Neuron (in vitro differentiated cells): ENCODE measurements around the gene LENG1.

Source experiments
- H2AFZ ChIP-seq: one replicate; pipeline ENCODE4 v1.6.1; 2013; ENCODE audit warnings: low read depth, mild to moderate bottlenecking, inconsistent platforms, low read length, moderate library complexity
- H3K27me3 ChIP-seq: one replicate; pipeline ENCODE4 v1.6.1; 2013; ENCODE audit warnings: low read length; ENCODE audit not compliant: insufficient read depth
- H3K36me3 ChIP-seq: one replicate; pipeline ENCODE4 v1.6.1; 2013; ENCODE audit warnings: low read length; ENCODE audit not compliant: insufficient read depth
- H3K4me1 ChIP-seq: one replicate; pipeline ENCODE4 v1.6.1; 2013; ENCODE audit warnings: low read length; ENCODE audit not compliant: insufficient read depth
- H3K4me3 ChIP-seq: 2 replicates; pipeline ENCODE4 v1.5.1; 2013; ENCODE audit warnings: mild to moderate bottlenecking, low read length, moderate library complexity
- H3K9me3 ChIP-seq: one replicate; pipeline ENCODE4 v1.6.1; 2013; ENCODE audit warnings: low read length

The LENG1 gene

DNA sequence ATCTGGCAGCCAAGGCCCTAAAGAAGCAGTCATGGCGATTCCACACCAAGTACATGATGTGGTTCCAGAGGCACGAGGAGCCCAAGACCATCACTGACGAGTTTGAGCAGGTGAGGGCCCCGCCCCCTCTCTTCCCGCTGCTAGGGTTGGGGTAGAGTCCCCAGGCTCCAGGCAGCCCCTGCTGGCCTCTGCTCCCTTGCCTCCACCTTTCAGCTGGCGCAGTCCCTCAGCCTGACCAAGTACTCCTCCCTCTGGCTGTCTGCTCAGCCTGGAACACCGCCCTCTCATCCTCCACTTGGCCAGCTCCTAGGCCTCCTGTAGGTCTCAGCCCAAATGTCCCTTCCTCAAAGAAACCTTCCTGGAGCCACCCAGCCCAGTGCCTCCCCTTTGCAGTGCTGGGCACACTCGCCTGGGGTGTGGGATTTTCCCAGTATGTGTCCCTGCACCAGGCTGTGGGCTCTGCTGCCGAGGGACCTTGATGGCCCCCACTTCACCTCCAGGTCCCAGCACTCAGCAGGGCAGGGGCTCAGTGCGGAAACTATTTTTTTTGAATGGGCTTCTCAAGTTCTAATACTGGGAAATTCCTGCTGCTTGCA lies 5.7 kb downstream of the LENG1 start:
- Histone ChIP-seq H3K4me1 (peaks cover 6% of the 10 kb centered on the region), H2AFZ (no peak overlapping the region), H3K27me3 (no peaks in the 10 kb centered on the region), H3K4me3 (no peak overlapping the region), H3K36me3 (peaks cover 80% of the 10 kb centered on the region), H3K9me3 (no peaks in the 10 kb centered on the region)

DNA sequence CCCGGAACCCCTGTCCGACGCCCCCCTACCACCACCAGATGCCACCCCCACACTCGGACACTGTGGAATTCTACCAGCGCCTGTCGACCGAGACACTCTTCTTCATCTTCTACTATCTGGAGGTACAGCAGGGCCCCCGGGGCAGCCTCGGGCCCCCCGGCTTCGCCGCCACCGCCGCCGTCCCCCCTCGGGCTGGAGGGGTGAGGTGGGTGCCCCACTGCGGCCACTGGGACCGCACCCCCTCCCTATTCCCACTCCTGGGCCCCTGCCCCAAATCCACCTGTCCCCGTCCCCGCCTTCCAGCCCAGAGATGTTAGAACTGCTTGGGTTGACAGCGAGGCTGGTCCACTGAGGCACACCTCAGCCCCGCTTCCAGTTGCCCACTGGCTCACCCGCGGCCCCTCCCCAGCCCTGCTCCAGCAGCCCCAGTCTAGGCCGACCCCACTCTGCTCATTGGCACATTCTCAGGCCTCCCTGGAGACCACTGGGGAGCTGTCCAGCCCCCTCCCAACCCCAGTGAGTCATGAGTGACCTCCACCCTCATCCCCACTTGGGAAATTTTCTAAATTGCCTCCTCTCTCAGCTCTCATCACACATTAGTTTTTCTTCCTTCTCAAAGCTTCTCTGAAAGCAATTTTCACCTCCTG lies 6.5 kb downstream of the LENG1 start:
- H3K4me1 ChIP-seq: no peaks in the 10 kb centered on the region
- H3K27me3 ChIP-seq: no peaks in the 10 kb centered on the region
- H3K4me3 ChIP-seq: no peak overlapping the region
- H3K36me3 ChIP-seq: peaks cover 82% of the 10 kb centered on the region
- no peak overlapping the region for H2AFZ ChIP-seq
- no peaks in the 10 kb centered on the region for H3K9me3 ChIP-seq

DNA sequence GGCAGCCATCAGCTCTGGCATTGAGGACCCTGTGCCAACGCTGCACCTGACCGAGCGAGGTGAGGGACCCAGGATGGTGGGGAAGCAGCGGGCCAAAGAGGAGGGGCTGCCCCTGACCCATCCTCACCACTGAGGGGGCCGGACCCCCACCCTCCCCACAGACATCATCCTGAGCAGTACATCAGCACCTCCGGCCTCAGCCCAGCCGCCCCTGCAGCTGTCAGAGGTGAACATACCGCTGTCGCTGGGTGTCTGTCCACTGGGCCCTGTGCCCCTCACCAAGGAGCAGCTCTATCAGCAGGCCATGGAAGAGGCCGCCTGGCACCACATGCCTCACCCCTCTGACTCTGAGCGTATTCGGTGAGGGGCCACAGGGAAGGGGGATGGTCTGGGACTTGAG lies 7.3 kb downstream of the LENG1 start:
- no peaks in the 10 kb centered on the region for H3K4me1 ChIP-seq
- no peak overlapping the region for H2AFZ ChIP-seq
- H3K27me3 ChIP-seq: no peaks in the 10 kb centered on the region
- no peaks in the 10 kb centered on the region for H3K9me3 ChIP-seq
- no peak overlapping the region for H3K4me3 ChIP-seq
- peaks cover 85% of the 10 kb centered on the region for H3K36me3 ChIP-seq

DNA sequence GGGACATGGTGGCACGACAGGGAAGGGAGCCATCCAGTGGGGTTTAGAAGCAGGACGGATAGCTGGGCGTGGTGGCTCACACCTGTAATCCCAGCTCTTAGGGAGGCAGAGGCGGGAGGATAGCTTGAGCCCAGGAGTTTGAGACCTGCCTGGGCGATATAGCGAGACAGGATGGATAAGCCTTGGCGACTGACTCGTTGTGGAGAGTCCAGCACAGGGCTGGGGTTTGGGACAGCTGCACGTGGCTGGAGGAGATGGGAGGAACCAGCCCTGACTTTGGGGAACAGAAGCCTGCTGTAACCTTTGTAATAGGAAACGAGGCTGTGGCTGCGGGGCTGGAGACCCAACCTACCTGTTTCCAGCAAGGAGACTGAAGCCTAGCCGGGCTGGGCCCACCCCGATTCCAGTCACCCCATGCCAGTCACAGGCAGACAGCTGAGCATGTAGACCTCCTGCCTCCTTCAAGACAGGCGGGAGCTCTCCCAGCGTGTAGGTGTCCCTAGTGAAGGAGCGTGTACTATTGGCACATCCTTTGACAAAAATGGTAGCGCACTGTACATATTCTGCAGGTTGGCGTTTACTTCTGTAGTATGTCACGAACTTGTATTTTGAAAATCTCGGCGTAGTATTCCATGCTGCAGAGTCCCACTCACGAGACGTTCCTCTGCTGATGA lies 8.0 kb downstream of the LENG1 start:
- Histone ChIP-seq H3K4me3 (no peak overlapping the region), H3K4me1 (no peaks in the 10 kb centered on the region), H2AFZ (no peak overlapping the region), H3K9me3 (no peaks in the 10 kb centered on the region), H3K27me3 (no peaks in the 10 kb centered on the region), H3K36me3 (peaks cover 87% of the 10 kb centered on the region)

DNA sequence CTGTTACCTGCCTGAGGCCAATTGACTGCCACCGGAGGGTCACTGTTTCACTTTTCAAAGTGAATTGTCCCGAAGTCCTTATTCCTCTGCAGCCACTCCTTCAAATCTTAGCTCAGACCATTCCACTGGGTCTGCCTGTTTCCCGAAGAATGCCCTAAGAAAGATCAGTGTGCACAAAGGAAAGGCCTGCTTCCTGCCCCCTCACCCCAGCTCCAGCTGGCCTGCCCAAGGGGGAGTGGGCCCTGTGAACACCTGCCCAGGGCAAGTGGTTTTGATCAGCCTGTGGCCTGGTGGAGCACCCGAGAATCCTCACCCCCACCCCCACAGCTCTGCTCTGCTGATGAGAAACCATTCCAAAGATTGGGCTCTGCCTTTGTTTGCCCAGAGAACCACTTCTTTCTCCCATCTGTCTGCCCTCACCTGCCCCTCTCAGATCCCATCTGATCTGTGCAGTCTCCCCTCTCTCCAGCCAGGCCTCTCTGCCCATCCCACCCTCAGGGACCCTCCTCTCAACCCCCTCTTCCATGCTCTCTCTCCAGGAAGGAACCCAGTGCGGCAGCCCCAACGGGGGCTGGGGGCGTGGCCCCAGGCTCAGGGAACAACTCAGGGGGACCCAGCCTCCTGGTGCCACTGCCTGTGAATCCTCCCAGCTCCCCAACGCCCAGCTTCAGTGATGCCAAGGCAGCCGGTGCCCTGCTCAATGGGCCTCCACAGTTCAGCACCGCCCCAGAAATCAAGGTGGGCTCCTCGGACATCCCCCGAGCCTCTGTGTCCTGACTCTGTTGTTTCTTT lies 10.3 kb downstream of the LENG1 start:
- Histone ChIP-seq H2AFZ (no peak overlapping the region), H3K4me1 (no peaks in the 10 kb centered on the region), H3K4me3 (no peak overlapping the region), H3K9me3 (no peaks in the 10 kb centered on the region), H3K27me3 (no peaks in the 10 kb centered on the region), H3K36me3 (peaks cover 90% of the 10 kb centered on the region)

DNA sequence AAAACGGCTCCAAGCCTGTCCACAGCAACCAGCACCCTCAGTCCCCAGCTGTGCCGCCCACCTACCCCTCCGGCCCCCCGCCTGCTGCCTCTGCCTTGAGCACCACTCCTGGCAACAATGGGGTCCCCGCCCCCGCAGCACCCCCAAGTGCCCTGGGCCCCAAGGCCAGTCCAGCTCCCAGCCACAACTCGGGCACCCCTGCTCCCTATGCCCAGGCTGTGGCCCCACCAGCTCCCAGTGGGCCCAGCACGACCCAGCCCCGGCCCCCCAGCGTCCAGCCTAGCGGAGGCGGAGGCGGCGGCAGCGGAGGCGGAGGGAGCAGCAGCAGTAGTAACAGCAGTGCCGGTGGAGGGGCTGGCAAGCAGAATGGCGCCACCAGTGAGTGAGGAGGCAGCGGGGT lies 11.4 kb downstream of the LENG1 start:
- Histone ChIP-seq H3K9me3 (no peaks in the 10 kb centered on the region), H3K36me3 (peaks cover 89% of the 10 kb centered on the region), H2AFZ (no peak overlapping the region), H3K4me1 (no peaks in the 10 kb centered on the region), H3K4me3 (no peak overlapping the region), H3K27me3 (no peaks in the 10 kb centered on the region)

DNA sequence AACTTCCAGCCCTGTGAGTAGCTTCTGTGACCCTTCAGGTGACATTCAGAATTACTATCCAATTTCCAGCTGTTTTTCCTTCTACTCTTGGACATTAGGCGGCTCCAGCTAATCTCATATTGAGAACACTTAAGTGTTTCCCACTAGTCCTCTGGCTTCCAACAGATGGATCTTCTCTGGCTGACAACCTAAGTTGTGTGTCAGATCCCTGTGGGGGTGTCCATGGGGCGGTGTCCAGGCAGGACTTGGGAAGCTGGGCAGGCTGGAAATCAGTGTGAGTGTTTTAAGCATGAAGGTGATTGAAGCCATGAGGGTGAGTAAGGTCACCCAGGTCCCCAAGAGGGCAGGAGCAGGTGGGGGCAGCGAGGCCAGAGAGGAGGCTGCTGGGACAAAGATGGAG lies 11.8 kb downstream of the LENG1 start:
- Histone ChIP-seq H3K4me3 (no peak overlapping the region), H3K4me1 (no peaks in the 10 kb centered on the region), H3K36me3 (peaks cover 90% of the 10 kb centered on the region), H2AFZ (no peak overlapping the region), H3K27me3 (no peaks in the 10 kb centered on the region), H3K9me3 (no peaks in the 10 kb centered on the region)

DNA sequence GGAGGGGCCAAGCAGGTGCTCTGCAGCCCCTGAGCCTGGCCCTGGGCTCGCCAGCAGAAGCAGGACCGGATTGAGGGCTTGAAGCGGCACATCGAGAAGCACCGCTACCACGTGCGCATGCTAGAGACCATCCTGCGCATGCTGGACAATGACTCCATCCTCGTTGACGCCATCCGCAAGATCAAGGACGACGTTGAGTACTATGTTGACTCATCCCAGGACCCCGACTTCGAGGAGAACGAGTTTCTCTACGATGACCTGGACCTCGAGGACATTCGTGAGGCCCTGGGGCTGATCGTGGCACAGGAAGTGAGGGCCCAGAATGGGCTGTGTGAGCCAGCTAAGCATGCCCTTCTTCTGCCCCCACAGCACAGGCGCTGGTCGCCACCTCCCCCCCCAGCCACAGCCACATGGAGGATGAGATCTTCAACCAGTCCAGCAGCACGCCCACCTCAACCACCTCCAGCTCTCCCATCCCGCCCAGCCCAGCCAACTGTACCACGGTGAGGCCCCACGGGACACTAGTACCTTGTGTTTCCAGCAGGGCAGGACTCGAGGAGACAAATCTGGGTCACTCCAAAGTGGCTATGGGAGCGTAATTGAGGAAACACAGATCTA lies 13.9 kb downstream of the LENG1 start:
- Histone ChIP-seq H3K27me3 (no peaks in the 10 kb centered on the region), H3K4me1 (no peaks in the 10 kb centered on the region), H3K36me3 (peaks cover 92% of the 10 kb centered on the region), H3K4me3 (no peak overlapping the region), H3K9me3 (no peaks in the 10 kb centered on the region), H2AFZ (no peak overlapping the region)

DNA sequence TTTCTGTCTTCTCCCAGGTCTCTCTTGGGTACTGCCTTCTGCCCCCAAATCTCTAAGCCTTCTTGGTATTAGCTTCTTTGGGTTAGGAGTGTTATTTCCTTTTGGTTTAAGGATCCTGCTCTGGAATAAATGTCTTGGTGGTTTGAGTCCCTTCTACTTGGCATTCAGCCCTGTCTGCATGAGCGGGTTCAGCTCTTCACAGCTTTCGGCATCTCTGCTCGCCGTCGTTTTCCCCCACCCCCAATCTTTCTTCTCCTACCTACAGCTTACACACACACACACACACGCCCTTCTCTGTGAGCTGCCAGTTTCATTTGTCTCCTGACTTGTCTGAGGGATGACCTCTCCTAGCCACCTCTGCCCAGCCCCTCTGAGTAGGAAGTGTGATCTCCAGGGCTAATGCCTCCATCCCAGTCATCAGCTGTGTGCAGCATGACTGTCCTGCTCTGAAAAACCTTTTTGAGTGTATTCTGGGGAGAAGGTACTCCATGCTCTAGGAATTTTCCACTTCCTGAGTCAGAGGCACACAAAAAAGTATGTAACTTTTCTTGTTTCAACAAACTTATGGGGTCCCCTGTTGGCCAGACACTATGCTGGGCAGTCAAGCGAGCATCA lies 17.2 kb downstream of the LENG1 start:
- H3K4me1 ChIP-seq: peaks cover 12% of the 10 kb centered on the region
- no peak overlapping the region for H3K4me3 ChIP-seq
- no peak overlapping the region for H2AFZ ChIP-seq
- peaks cover 80% of the 10 kb centered on the region for H3K36me3 ChIP-seq
- no peaks in the 10 kb centered on the region for H3K27me3 ChIP-seq
- H3K9me3 ChIP-seq: no peaks in the 10 kb centered on the region

DNA sequence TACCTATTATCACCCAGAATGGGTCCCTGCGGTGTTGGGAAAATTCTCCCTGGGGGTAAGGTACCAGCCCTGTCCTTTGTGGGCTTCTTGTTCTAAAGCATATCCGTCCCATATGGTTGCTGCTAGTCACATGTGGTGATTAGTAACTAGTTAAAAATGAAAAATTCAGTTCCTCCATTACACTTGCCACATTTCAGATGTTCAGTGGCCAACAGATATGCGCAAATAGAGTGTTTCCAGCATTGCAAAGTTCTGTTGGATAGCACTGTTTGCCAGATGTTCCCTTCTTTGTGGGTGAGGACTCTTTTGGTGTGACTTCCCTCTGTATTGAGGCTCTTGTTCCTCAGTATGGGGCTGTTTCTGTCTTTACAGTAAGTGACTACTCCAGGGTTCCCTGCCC lies 18.2 kb downstream of the LENG1 start:
- H3K9me3 ChIP-seq: no peaks in the 10 kb centered on the region
- H3K4me1 ChIP-seq: peaks cover 14% of the 10 kb centered on the region
- H2AFZ ChIP-seq: no peak overlapping the region
- H3K4me3 ChIP-seq: no peak overlapping the region
- no peaks in the 10 kb centered on the region for H3K27me3 ChIP-seq
- peaks cover 71% of the 10 kb centered on the region for H3K36me3 ChIP-seq

DNA sequence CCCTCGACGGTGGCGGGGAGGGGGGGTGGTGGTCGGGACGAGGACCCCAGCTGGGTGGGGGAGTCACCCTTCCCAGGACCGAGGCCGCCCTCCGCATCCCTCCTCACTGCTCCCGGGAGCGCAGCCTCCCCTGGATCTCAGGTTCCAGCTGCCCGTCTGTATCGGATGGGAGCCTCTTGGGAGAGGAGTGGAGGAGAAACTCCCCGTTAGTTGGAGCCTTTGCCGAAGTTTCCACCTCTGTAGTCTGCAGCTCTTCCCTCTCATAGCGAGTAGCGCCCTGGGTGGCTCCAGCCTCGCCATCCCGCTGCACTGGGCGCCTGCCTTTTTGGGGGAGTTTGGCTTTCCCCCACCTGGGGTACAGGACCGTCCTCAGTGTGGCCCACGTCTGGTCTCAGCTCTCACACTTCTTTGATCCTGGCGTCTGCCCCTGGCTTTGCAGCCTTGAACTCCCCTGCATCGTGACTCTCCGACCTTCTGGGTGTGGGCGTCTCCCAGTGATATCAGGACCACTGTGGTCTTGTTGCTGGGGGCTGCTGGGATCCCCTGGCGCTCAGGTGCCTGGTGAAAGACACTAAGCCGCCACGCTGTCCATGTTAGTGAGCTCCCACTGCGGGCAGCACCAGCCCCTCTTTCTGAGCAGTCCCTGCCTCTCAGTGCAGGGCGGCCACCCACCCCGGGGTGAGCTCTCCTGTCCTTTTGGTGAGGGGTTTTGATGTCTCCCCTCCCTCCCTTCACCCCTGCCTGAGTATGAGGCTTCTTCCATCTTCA lies 20.8 kb downstream of the LENG1 start:
- Histone ChIP-seq H3K9me3 (no peaks in the 10 kb centered on the region), H3K4me3 (peak overlapping the region; percentile 63), H3K27me3 (no peaks in the 10 kb centered on the region), H3K36me3 (peaks cover 44% of the 10 kb centered on the region), H2AFZ (no peak overlapping the region), H3K4me1 (peaks cover 22% of the 10 kb centered on the region)
